ENCODE data around the gene KIAA1958.

DNA sequence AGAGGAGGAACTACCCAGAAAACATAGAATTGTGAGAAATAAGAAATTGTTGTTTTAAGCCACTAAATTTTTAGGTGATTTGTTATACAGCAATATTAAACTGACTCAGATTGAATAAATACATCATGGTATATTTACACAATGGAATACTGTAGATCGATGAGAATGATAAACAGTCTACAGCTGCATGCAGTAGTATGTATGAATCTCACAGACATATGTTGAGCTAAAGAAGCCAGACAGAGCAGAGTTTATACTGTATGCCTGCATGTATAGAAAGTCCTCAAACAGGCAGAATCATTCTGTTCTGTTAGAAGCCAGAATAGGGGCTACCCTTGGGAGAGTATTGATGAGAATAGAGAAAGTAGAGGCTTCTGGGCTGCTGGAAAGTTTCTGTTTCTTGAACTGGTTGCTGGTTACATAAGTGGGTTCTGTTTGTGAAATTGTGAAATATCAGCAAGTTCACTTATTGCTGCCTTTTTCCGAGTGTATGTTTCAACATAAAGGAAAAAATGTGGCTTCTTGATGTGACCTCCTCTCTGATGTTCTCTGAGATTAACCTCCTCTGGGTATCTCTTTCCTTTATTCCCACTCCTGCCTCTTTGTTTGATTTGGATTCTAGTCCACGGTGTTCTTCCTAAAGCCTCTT, 9.6 kb downstream of the KIAA1958 start:
- TF ChIP-seq EZH2 (IDR thresholded peaks at IDR 0.05; ENCODE audit: insufficient read depth, low read length) (no peak), CTCF (IDR thresholded peaks at IDR 0.05; ENCODE audit: insufficient read depth, low read depth, low read length) (no peak)

All from astrocyte (in vitro differentiated cells and primary cell).